ENCODE data around the gene FOXL3. TPM values are rescaled to one million over a fixed set of nuclear protein-coding genes. Genes with fewer than 3 reads are reported as not detected.

The FOXL3 gene
- total RNA-seq, 1 donor from 2014 or later: not detected

DNA sequence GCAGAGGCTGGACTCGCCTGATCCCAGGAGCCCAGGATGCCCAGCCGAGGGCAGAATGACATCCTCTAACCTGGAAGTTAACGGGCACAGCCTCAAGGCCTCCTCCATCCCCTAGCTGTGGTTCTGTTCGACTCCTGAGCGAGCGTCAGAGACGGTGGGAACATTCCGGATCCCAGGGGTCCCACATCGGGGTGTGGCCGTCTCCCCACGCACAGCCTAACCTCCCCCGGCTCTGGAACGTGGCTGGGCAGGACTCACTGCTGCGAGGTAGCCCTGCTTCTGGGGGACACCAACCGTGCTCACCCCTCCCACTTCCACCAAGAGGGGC, 8.4 kb downstream of the FOXL3 start:
- no peaks in the 10 kb centered on the region for H3K4me1 Mint-ChIP-seq
- no peaks in the 10 kb centered on the region for H3K36me3 Mint-ChIP-seq (ENCODE audit: low read depth)
- H3K27ac Mint-ChIP-seq (ENCODE audit: unreplicated experiment): no peak overlapping the region
- no peak for DNase-seq (ENCODE audit: low read depth, low spot score)
- H3K9me3 Mint-ChIP-seq: no peaks in the 10 kb centered on the region
- TF ChIP-seq, protein P1, sequence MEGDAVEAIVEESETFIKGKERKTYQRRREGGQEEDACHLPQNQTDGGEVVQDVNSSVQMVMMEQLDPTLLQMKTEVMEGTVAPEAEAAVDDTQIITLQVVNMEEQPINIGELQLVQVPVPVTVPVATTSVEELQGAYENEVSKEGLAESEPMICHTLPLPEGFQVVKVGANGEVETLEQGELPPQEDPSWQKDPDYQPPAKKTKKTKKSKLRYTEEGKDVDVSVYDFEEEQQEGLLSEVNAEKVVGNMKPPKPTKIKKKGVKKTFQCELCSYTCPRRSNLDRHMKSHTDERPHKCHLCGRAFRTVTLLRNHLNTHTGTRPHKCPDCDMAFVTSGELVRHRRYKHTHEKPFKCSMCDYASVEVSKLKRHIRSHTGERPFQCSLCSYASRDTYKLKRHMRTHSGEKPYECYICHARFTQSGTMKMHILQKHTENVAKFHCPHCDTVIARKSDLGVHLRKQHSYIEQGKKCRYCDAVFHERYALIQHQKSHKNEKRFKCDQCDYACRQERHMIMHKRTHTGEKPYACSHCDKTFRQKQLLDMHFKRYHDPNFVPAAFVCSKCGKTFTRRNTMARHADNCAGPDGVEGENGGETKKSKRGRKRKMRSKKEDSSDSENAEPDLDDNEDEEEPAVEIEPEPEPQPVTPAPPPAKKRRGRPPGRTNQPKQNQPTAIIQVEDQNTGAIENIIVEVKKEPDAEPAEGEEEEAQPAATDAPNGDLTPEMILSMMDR (conservative IDR thresholded peaks at IDR 0.05): no peak
- H3K4me3 Mint-ChIP-seq: no peak overlapping the region
- peaks cover 6% of the 10 kb centered on the region for H3K27me3 Mint-ChIP-seq (ENCODE audit: low read depth)

GRCh38 chr7:298743-299142, 8.8 kb downstream of the FOXL3 start:
- no peak overlapping the region for H3K27ac Mint-ChIP-seq (ENCODE audit: unreplicated experiment)
- H3K27me3 Mint-ChIP-seq (ENCODE audit: low read depth): peaks cover 2% of the 10 kb centered on the region
- TF ChIP-seq, protein P1 (conservative IDR thresholded peaks at IDR 0.05): no peak
- no peaks in the 10 kb centered on the region for H3K9me3 Mint-ChIP-seq
- no peaks in the 10 kb centered on the region for H3K36me3 Mint-ChIP-seq (ENCODE audit: low read depth)
- no peaks in the 10 kb centered on the region for H3K4me1 Mint-ChIP-seq
- no peak overlapping the region for H3K4me3 Mint-ChIP-seq
- DNase-seq (ENCODE audit: low read depth, low spot score): no peak

DNA sequence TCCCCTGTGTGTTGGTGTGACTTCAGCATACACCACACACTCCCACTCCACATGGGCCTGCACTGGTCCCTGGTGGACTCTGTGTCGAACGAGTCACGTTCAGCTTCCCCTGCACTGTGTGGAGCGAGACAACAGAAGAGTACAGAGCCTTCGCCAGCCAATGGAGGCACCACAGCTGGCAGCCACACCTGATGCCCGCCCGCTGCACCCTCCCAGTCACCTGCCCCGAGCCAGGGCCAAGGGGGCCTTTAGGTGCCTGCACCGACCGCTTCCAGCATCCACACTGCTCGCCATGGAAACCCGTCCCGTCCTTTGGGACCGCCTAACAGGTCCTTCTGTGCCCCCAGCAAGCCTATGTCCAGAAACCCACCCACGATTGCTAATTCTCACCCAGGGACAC, 9.2 kb downstream of the FOXL3 start:
- H3K4me3 Mint-ChIP-seq: no peak overlapping the region
- no peak overlapping the region for H3K27ac Mint-ChIP-seq (ENCODE audit: unreplicated experiment)
- DNase-seq (ENCODE audit: low read depth, low spot score): no peak
- no peaks in the 10 kb centered on the region for H3K27me3 Mint-ChIP-seq (ENCODE audit: low read depth)
- no peaks in the 10 kb centered on the region for H3K9me3 Mint-ChIP-seq
- TF ChIP-seq, protein P1 (conservative IDR thresholded peaks at IDR 0.05): no peak
- H3K36me3 Mint-ChIP-seq (ENCODE audit: low read depth): no peaks in the 10 kb centered on the region
- no peaks in the 10 kb centered on the region for H3K4me1 Mint-ChIP-seq

DNA sequence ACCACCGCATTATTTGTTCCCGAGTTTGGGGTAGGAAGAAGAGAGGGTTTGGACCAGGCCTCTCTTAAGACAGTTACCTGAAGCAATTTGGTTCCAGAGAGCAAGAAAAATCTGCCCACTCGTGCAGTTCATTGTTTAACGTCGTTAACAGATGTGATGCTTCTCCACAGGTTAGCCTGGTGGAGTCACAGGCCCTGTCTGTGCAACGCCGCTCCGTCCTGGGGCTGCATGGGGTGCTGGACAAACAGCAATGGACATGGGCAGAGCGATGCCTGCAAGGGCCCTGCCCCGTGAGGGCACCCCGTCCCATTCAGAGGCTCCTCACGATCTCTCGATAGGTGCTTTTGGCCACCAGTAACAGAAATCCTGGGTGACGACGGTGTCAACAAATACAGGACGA, 9.7 kb downstream of the FOXL3 start:
- no peak overlapping the region for H3K4me3 Mint-ChIP-seq
- no peaks in the 10 kb centered on the region for H3K36me3 Mint-ChIP-seq (ENCODE audit: low read depth)
- H3K27me3 Mint-ChIP-seq (ENCODE audit: low read depth): no peaks in the 10 kb centered on the region
- no peaks in the 10 kb centered on the region for H3K4me1 Mint-ChIP-seq
- H3K9me3 Mint-ChIP-seq: no peaks in the 10 kb centered on the region
- no peak for DNase-seq (ENCODE audit: low read depth, low spot score)
- H3K27ac Mint-ChIP-seq (ENCODE audit: unreplicated experiment): no peak overlapping the region
- TF ChIP-seq, protein P1 (conservative IDR thresholded peaks at IDR 0.05): no peak

- no peak overlapping the region for H3K4me3 Mint-ChIP-seq
- TF ChIP-seq, protein P1 (conservative IDR thresholded peaks at IDR 0.05): no peak
- no peaks in the 10 kb centered on the region for H3K4me1 Mint-ChIP-seq
- no peak overlapping the region for H3K27ac Mint-ChIP-seq (ENCODE audit: unreplicated experiment)
- no peaks in the 10 kb centered on the region for H3K9me3 Mint-ChIP-seq
- DNase-seq (ENCODE audit: low read depth, low spot score): no peak
- no peaks in the 10 kb centered on the region for H3K36me3 Mint-ChIP-seq (ENCODE audit: low read depth)
- no peaks in the 10 kb centered on the region for H3K27me3 Mint-ChIP-seq (ENCODE audit: low read depth)
These were observed 10.1 kb downstream of the FOXL3 start for GRCh38 chr7:300048-300447.

Measured in neural crest cell (in vitro differentiated cells).